Suprapubic skin (tissue), 4 donors: ENCODE data around the gene MBP.

Source experiments
- CTCF ChIP-seq, 2 donors: fragments of 200-600 bp in 1 of 2; fragments of 450-650 bp in 1 of 2; sonication (generic) in 1 of 2; IDR thresholded peaks; one replicate each; pipeline ENCODE4 v1.5.1; 2016 to 2019; ENCODE audit warnings: antibody characterized with exemption in 2 of 2, mild to moderate bottlenecking in 1 of 2, moderate library complexity in 1 of 2
- EP300 ChIP-seq: sonication (generic); formaldehyde crosslinking; IDR thresholded peaks from one replicate; pipeline ENCODE4 v1.6.1; 2017; ENCODE audit warnings: antibody characterized with exemption
- POLR2A ChIP-seq, 2 donors: fragments of 450-650 bp; IDR thresholded peaks; one replicate each; pipeline ENCODE4 v1.6.1; 2017; ENCODE audit warnings: antibody characterized with exemption in 2 of 2, mild to moderate bottlenecking in 2 of 2, moderate library complexity in 2 of 2
- POLR2AphosphoS5 ChIP-seq, 3 donors: sonication (generic); formaldehyde crosslinking; IDR thresholded peaks; one replicate each; pipeline ENCODE4 v1.6.1; 2017; ENCODE audit warnings: antibody characterized with exemption in 3 of 3

GRCh38 chr18:77055429-77056300 lies 76.9 kb downstream of the MBP start:
- TF ChIP-seq CTCF (IDR thresholded peaks at IDR 0.05) (no peak), POLR2A (IDR thresholded peaks at IDR 0.05) (no peak), POLR2AphosphoS5 (IDR thresholded peaks at IDR 0.05) (no peak), EP300 (no peak)
